Hepatocyte (in vitro differentiated cells): ENCODE results near the gene THRSP. TPM values are rescaled to one million over a fixed set of nuclear protein-coding genes. Genes with fewer than 3 reads are reported as not detected.

ENCODE experiments used
- DNase-seq: peaks from one replicate; pipeline ENCODE4 v3.0.0-alpha.2; 2016; ENCODE audit warnings: low spot score
- H2AFZ ChIP-seq: fragments of 200-600 bp; sonication (generic); 2 replicates; pipeline ENCODE4 v1.6.0; 2016; ENCODE audit warnings: antibody characterized with exemption, mild to moderate bottlenecking
- H3K27ac ChIP-seq: fragments of 200-600 bp; sonication (generic); 2 replicates; pipeline ENCODE4 v1.5.1; 2016; ENCODE audit warnings: mild to moderate bottlenecking
- H3K27me3 ChIP-seq: fragments of 200-600 bp; sonication (generic); 2 replicates; pipeline ENCODE4 v1.6.1; 2016
- H3K36me3 ChIP-seq: fragments of 200-600 bp; sonication (generic); replicated peaks from 2 replicates; pipeline ENCODE4 v1.5.1; 2016; ENCODE audit warnings: low read depth; ENCODE audit not compliant: insufficient read depth
- H3K4me1 ChIP-seq: fragments of 200-600 bp; sonication (generic); 2 replicates; pipeline ENCODE4 v1.5.1; 2016; ENCODE audit warnings: mild to moderate bottlenecking, moderate library complexity; ENCODE audit not compliant: insufficient read depth
- H3K4me2 ChIP-seq: fragments of 200-600 bp; sonication (generic); 2 replicates; pipeline ENCODE4 v1.6.0; 2016
- H3K4me3 ChIP-seq: fragments of 200-600 bp; sonication (generic); 2 replicates; pipeline ENCODE4 v1.5.1; 2016; ENCODE audit warnings: mild to moderate bottlenecking
- H3K79me2 ChIP-seq: fragments of 200-600 bp; sonication (generic); 2 replicates; pipeline ENCODE4 v1.6.0; 2017; ENCODE audit warnings: mild to moderate bottlenecking
- H3K9me2 ChIP-seq: fragments of 200-600 bp; sonication (generic); replicated peaks from 2 replicates; pipeline ENCODE4 v1.6.0; 2017; ENCODE audit warnings: mild to moderate bottlenecking; ENCODE audit not compliant: insufficient read depth
- H3K9me3 ChIP-seq: fragments of 200-600 bp; sonication (generic); 2 replicates; pipeline ENCODE4 v1.5.1; 2016; ENCODE audit warnings: low read depth, mild to moderate bottlenecking
- H4K20me1 ChIP-seq: fragments of 200-600 bp; sonication (generic); 2 replicates; pipeline ENCODE4 v1.6.0; 2016; ENCODE audit warnings: mild to moderate bottlenecking; ENCODE audit not compliant: insufficient read depth, poor library complexity, severe bottlenecking
- EZH2 ChIP-seq: fragments of 200-600 bp; sonication (generic); IDR thresholded peaks from 2 replicates; pipeline ENCODE4 v1.6.1; 2016; ENCODE audit warnings: antibody characterized with exemption, mild to moderate bottlenecking, borderline replicate concordance
- EZH2phosphoT487 ChIP-seq: fragments of 200-600 bp; sonication (generic); IDR thresholded peaks from one replicate; pipeline ENCODE4 v1.6.1; 2018; ENCODE audit warnings: antibody characterized with exemption, mild to moderate bottlenecking, low read depth, moderate library complexity; ENCODE audit not compliant: unreplicated experiment, severe bottlenecking
- WGBS: methylation state at CpG from one replicate; pipeline ENCODE4 v1.1.6; 2016; ENCODE audit warnings: low lambda C conversion rate; ENCODE audit errors: missing lambda C conversion rate; 5-methylcytosine and 5-hydroxymethylcytosine counted together
- polyA plus RNA-seq: library from polyadenylated mRNA; unstranded; fragments of >200 nt; fragmentation: Nextera tagmentation; extraction: Ambion mirVana; gene quantifications from 2 replicates; pipeline ENCODE4 v1.2.1, GENCODE V29; 2016
- total RNA-seq: library from RNA; depleted of rRNA; stranded (reverse); fragments of >200 nt; gene quantifications from 2 replicates; pipeline ENCODE4 v1.2.3, GENCODE V29; 2014
- TF ChIP-seq, protein P1 (sequence below): fragments of 200-600 bp; sonication (generic); IDR thresholded peaks from 2 replicates; pipeline ENCODE4 v1.5.1; 2016; ENCODE audit warnings: antibody characterized with exemption, mild to moderate bottlenecking; ENCODE audit not compliant: poor library complexity

The THRSP gene
- total and polyA plus RNA-seq, 2 experiments from 2014 or later = 0.17 TPM

GRCh38 chr11:78020246-78020645, 43.4 kb upstream of the THRSP start:
- no peak overlapping the region for H3K4me3 ChIP-seq
- no peaks in the 10 kb centered on the region for H3K36me3 ChIP-seq
- H2AFZ ChIP-seq = no peak overlapping the region
- peak overlapping the region; percentile 61 for H3K27ac ChIP-seq
- no peaks in the 10 kb centered on the region for H3K27me3 ChIP-seq
- H3K9me3 ChIP-seq = no peaks in the 10 kb centered on the region
- H3K4me2 ChIP-seq = peak overlapping the region; percentile 46
- no peak for DNase-seq
- H4K20me1 ChIP-seq = no peaks in the 10 kb centered on the region
- WGBS = 21% methylated on average over 3 of the region's 3 CpGs
- TF ChIP-seq, protein P1, sequence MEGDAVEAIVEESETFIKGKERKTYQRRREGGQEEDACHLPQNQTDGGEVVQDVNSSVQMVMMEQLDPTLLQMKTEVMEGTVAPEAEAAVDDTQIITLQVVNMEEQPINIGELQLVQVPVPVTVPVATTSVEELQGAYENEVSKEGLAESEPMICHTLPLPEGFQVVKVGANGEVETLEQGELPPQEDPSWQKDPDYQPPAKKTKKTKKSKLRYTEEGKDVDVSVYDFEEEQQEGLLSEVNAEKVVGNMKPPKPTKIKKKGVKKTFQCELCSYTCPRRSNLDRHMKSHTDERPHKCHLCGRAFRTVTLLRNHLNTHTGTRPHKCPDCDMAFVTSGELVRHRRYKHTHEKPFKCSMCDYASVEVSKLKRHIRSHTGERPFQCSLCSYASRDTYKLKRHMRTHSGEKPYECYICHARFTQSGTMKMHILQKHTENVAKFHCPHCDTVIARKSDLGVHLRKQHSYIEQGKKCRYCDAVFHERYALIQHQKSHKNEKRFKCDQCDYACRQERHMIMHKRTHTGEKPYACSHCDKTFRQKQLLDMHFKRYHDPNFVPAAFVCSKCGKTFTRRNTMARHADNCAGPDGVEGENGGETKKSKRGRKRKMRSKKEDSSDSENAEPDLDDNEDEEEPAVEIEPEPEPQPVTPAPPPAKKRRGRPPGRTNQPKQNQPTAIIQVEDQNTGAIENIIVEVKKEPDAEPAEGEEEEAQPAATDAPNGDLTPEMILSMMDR = no peak
- no peak for TF ChIP-seq EZH2
- TF ChIP-seq EZH2phosphoT487 = no peak
- H3K79me2 ChIP-seq = no peaks in the 10 kb centered on the region
- H3K4me1 ChIP-seq = peaks cover 9% of the 10 kb centered on the region
- no peaks in the 10 kb centered on the region for H3K9me2 ChIP-seq

GRCh38 chr11:78021611-78022010, 42.0 kb upstream of the THRSP start:
- Histone ChIP-seq H3K9me3 (no peaks in the 10 kb centered on the region), H3K79me2 (no peaks in the 10 kb centered on the region), H3K4me2 (no peak overlapping the region), H3K27ac (peak overlapping the region; percentile 28), H3K36me3 (no peaks in the 10 kb centered on the region), H3K4me1 (peaks cover 9% of the 10 kb centered on the region), H3K27me3 (no peaks in the 10 kb centered on the region), H4K20me1 (no peaks in the 10 kb centered on the region), H3K4me3 (no peak overlapping the region), H2AFZ (no peak overlapping the region), H3K9me2 (no peaks in the 10 kb centered on the region)
- WGBS = 85% methylated on average over 6 of the region's 6 CpGs
- DNase-seq = no peak
- TF ChIP-seq, protein P1 = no peak
- TF ChIP-seq EZH2 = no peak

- Histone ChIP-seq H3K36me3 (no peaks in the 10 kb centered on the region), H3K27me3 (no peaks in the 10 kb centered on the region), H2AFZ (peak within 1 kb of the TSS; percentile 87), H3K4me1 (peaks cover 9% of the 10 kb centered on the region), H3K9me2 (no peaks in the 10 kb centered on the region), H4K20me1 (no peaks in the 10 kb centered on the region), H3K4me2 (peak within 1 kb of the TSS; percentile 85), H3K79me2 (no peaks in the 10 kb centered on the region), H3K27ac (peak within 1 kb of the TSS; percentile 72), H3K9me3 (no peaks in the 10 kb centered on the region), H3K4me3 (peak within 1 kb of the TSS; percentile 10)
- 11% methylated on average over 33 of the region's 37 CpGs for WGBS
- TF ChIP-seq, protein P1 = no peak
- TF ChIP-seq EZH2phosphoT487 (no peak), EZH2 (no peak)
- DNase-seq = peak; percentile 55
These were observed 41.0 kb upstream of the THRSP start, which contains the start of gene KCTD14 for GRCh38 chr11:78022397-78023396. TSS of gene KCTD14 (minus strand) at chr11:78023276. CDS start at chr11:78023249, 27 bp downstream.
